ENCODE measurements around the gene CIAO3.
A peak's percentile ranks its signal among the peaks of the same experiment; 100 is the strongest.
"Not testable (repeated sequence)": the region's sequence is repeated elsewhere in the genome, so short reads cannot be mapped to it uniquely, and the experiment has no call there.

CIAO3 gene

DNA sequence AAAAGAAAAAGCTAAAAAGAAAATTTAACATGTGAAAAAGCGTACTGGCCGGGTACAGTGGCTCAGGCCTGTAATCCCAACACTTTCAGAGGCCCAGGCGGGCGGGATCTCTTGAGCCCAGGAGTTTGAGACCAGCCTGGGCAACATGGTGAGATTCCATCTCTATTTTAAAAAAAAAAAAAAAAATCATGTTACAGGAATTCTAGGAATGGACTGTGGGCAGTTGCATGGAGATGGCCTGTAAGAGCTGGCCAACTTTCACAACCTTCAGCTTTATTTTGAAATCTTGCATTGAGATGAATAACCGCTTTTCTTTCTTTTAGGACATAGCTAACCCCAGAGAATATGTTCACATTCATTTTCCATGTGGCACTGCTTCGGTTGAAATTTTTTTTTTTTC lies 8.2 kb upstream of the CIAO3 start:
- TF ChIP-seq, protein P1, sequence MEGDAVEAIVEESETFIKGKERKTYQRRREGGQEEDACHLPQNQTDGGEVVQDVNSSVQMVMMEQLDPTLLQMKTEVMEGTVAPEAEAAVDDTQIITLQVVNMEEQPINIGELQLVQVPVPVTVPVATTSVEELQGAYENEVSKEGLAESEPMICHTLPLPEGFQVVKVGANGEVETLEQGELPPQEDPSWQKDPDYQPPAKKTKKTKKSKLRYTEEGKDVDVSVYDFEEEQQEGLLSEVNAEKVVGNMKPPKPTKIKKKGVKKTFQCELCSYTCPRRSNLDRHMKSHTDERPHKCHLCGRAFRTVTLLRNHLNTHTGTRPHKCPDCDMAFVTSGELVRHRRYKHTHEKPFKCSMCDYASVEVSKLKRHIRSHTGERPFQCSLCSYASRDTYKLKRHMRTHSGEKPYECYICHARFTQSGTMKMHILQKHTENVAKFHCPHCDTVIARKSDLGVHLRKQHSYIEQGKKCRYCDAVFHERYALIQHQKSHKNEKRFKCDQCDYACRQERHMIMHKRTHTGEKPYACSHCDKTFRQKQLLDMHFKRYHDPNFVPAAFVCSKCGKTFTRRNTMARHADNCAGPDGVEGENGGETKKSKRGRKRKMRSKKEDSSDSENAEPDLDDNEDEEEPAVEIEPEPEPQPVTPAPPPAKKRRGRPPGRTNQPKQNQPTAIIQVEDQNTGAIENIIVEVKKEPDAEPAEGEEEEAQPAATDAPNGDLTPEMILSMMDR (IDR thresholded peaks at IDR 0.05; ENCODE audit: insufficient read depth, low read depth, low read length, missing control alignments), result no peak
- H3K4me3 ChIP-seq (ENCODE audit: low read length), result no peak overlapping the region
- peak; percentile 69 for DNase-seq (ENCODE audit: low read depth)

DNA sequence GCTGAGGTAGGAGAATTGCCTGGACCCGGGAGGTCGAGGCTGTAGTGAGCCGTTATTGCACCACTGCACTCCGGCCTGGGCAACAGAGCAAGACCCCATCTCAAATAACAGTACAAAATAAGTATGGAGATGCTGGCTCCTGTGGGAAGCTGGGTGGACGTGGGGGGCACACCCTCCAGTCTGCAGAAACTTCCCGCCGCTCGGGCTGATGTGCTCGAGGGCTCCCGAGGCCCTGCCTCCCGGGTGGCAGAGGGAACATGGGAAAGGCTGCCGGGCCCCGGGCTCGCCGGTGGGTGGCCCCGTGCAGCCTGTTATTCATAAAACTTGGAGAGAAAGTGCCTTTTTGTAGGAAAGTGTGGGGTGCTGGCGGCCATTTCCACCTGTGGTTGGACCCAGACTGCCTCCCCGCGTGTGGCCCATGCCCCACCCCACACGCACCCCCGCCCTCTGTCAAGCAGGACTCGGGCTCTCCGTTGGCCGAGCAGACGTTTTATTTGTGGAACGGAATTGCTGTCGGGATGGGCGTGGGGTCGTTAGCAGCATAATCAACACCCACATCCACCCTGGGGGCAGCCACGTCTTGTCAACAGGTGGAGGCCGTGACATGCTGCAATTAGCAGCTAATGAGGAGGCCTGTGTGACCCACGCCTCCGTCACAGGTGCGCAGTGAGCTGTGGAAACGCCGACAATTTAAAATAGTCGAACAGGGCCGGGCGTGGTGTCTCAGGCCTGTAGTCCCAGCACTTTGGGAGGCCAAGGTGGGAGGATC lies 7.4 kb upstream of the CIAO3 start:
- TF ChIP-seq, protein P1 (IDR thresholded peaks at IDR 0.05; ENCODE audit: insufficient read depth, low read depth, low read length, missing control alignments), result no peak
- H3K4me3 ChIP-seq (ENCODE audit: low read length), result no peak overlapping the region
- DNase-seq (ENCODE audit: low read depth), result no peak

DNA sequence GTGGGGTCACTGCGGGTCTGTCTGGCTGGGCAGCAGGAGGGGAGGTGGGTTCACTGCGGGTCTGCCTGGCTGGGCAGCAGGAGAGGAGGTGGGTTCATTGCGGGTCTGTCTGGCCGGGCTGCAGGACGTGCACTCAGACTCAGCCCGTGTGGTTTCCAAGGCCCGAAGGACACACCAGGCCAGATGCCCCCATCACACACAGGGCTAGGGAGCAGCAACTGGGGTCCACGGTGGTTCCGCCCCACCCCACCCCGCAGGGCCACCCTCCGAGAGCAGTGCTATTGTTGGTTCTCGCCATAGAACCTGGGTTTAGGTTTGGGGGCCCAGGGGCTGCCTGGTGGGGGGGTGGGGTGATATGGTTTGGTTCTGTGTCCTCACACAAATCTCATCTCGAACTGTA lies 5.8 kb upstream of the CIAO3 start:
- TF ChIP-seq, protein P1 (IDR thresholded peaks at IDR 0.05; ENCODE audit: insufficient read depth, low read depth, low read length, missing control alignments), result no peak
- H3K4me3 ChIP-seq (ENCODE audit: low read length), result no peak overlapping the region
- no peak for DNase-seq (ENCODE audit: low read depth)

DNA sequence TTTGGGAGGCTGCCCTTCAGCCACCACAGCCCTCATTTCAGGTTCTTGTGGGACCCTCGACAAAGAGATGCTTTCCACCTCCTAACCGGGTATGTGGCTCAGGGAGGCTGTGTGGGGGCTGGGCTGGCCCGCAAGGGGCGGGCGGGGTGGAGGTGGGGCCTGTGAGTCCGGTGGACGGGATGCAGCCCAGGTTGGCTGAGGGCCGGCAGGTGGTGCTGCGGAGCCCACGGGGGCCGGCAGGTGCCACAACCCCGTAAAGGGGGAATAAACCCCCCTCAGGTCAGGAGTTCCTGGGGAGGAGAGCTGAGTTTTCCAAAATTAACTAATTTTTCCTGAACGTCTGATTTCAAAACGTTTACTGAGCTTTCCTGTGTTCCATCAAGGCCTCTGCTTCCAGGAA lies 4.9 kb upstream of the CIAO3 start:
- DNase-seq (ENCODE audit: low read depth), result peak; percentile 56
- TF ChIP-seq, protein P1 (IDR thresholded peaks at IDR 0.05; ENCODE audit: insufficient read depth, low read depth, low read length, missing control alignments), result peak; percentile 61
- H3K4me3 ChIP-seq (ENCODE audit: low read length), result no peak overlapping the region

DNA sequence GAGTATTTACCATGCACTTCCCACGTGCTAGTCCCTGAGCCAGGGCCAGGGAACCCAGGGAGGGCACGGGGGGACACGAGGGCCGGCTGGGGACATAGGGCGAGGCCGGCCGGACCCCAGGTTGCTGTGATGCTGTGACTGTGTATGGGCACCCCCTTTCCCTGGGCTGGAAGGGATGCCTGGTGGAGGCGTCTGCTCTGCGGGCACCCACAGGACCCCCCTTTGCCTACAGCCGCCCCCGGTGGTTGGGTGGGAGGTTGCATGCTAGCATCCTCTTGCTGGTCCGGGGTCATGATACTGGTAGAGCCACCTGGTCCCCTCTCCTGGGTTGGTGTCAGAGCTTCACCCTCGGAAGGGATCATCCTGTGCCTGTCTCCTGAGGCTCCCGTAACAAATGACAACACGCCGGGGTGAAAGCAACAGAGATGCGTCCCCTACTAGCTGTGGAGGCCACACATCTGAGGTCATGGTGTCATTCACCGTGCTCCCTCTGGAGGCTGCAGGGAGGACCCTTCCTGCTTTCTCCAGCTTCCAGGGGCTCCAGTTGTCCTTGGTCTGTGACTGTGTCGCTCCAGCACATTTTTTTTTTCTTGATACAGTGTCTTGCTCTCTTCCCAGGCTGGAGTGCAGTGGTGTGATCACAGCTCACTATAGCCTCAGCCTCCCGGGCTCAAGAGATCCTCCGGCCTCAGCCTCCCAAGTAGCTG lies 3.1 kb upstream of the CIAO3 start:
- TF ChIP-seq, protein P1 (IDR thresholded peaks at IDR 0.05; ENCODE audit: insufficient read depth, low read depth, low read length, missing control alignments), result no peak
- no peak overlapping the region for H3K4me3 ChIP-seq (ENCODE audit: low read length)
- DNase-seq (ENCODE audit: low read depth), result no peak

DNA sequence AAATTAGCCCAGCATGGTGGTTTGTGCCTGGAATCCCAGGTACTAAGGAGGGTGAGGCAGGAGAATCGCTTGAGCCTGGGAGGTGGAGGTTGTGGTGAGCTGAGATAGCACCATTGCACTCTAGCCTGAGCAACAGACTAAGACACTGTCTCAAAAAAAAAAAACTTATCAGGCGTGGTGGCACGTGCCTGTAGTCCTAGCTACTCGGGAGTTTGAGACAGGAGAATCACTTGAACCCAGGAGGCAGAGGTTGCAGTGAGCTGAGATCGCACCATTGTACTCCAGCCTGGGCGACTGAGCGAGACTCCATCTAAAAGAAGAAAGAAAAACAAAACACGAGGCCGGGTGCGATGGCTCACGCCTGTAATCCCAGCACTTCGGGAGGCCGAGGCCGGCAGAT lies 2.1 kb upstream of the CIAO3 start:
- not testable (repeated sequence) for DNase-seq (ENCODE audit: low read depth); H3K4me3 ChIP-seq (ENCODE audit: low read length)

DNA sequence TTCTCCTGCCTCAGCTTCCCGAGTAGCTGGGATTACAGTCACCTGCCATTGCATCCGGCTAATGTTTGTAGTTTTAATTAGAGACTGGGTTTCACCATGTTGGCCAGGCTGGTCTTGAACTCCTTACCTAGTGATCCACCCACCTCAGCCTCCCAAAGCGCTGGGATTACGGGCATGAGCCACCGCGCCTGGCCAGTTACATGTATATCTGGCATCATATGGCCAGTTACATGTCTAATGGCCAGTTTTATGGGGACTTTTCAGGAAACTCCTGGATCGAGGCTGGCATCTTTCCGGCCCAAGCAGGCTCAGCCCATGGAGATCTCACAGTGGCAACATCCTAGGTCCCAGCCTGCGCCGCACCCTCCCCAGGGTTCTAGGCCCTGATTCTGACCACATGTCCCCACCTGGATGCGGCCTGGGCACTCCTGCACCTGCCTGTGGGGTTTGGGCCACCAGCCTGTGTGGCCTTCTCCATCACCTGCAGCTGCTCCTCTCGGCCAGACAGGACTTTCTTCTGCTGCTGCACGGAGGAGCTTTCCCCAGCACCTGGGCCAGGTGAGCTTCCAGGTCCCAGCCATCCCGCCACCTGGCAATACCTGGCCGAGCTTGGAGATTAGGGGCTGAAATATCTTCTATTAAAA lies 1.3 kb upstream of the CIAO3 start:
- no peak overlapping the region for H3K4me3 ChIP-seq (ENCODE audit: low read length)
- no peak for DNase-seq (ENCODE audit: low read depth)
- TF ChIP-seq, protein P1 (IDR thresholded peaks at IDR 0.05; ENCODE audit: insufficient read depth, low read depth, low read length, missing control alignments), result no peak
